GM21367 (cell line): ENCODE results near the gene PHACTR1.

Experiments
- ATAC-seq: cut with Tn5 transposase; IDR thresholded peaks from one replicate; pipeline ENCODE4 v1.9.1; 2021; ENCODE audit not compliant: unreplicated experiment

The PHACTR1 gene

GRCh38 chr6:12845224-12846004 lies 128.8 kb downstream of the PHACTR1 start:
- no peak for ATAC-seq

- ATAC-seq = no peak
Observed at GRCh38 chr6:12848964-12849808, 132.6 kb downstream of the PHACTR1 start.

- ATAC-seq = no peak
Observed at GRCh38 chr6:12849809-12850198, 133.2 kb downstream of the PHACTR1 start.

GRCh38 chr6:12851123-12851695 lies 134.6 kb downstream of the PHACTR1 start:
- ATAC-seq = no peak

GRCh38 chr6:12861603-12862002 lies 145.0 kb downstream of the PHACTR1 start:
- ATAC-seq = no peak

- ATAC-seq = no peak
Observed at GRCh38 chr6:12865117-12865516, 148.6 kb downstream of the PHACTR1 start.

GRCh38 chr6:12865671-12866181 lies 149.2 kb downstream of the PHACTR1 start:
- ATAC-seq = no peak

- ATAC-seq = no peak
Observed at GRCh38 chr6:12866422-12867029, 150.0 kb downstream of the PHACTR1 start.

- ATAC-seq = no peak
Observed at GRCh38 chr6:12869816-12870432, 153.4 kb downstream of the PHACTR1 start.

- ATAC-seq = no peak
Observed at GRCh38 chr6:12873691-12874090, 157.1 kb downstream of the PHACTR1 start.

- no peak for ATAC-seq
Observed at GRCh38 chr6:12875051-12875450, 158.5 kb downstream of the PHACTR1 start.

- ATAC-seq = no peak
Observed at GRCh38 chr6:12878741-12879140, 162.2 kb downstream of the PHACTR1 start.

- ATAC-seq = no peak
Observed at GRCh38 chr6:12882761-12883290, 166.3 kb downstream of the PHACTR1 start.

GRCh38 chr6:12884983-12885382 lies 168.4 kb downstream of the PHACTR1 start:
- no peak for ATAC-seq

GRCh38 chr6:12886961-12887775 lies 170.6 kb downstream of the PHACTR1 start:
- no peak for ATAC-seq

- no peak for ATAC-seq
Observed at GRCh38 chr6:12890171-12890790, 173.7 kb downstream of the PHACTR1 start.

- no peak for ATAC-seq
Observed at GRCh38 chr6:12891595-12891994, 175.0 kb downstream of the PHACTR1 start.

- no peak for ATAC-seq
Observed at GRCh38 chr6:12892151-12892550, 175.6 kb downstream of the PHACTR1 start.

GRCh38 chr6:12893036-12893435 lies 176.5 kb downstream of the PHACTR1 start:
- no peak for ATAC-seq
